K562 (cell line): ENCODE results near the gene PRDM2. TPM values are rescaled to one million over a fixed set of nuclear protein-coding genes. Genes with fewer than 3 reads are reported as not detected.

Source experiments
- ATAC-seq: fragments of 200-7000 bp; cut with Tn5 transposase; 3 replicates; pipeline ENCODE4 v1.9.1; 2020; ENCODE audit warnings: moderate library complexity
- BruUV-seq: library from RNA; stranded (reverse); fragments of 400-500 nt; replicated peaks from 2 replicates; lab custom pipeline; 2021; lab: Mats Ljungman, UMichigan
- CTCF ChIA-PET: fragments of 300-600 bp; formaldehyde crosslinking; extraction: SDS; loops from one replicate; lab custom pipeline; 2021; ENCODE audit warnings: low intra/inter-chr PET ratio; lab: Yijun Ruan, JAX
- POLR2A ChIA-PET: fragments of 300-600, 350-650 bp; sonication (Branson Sonifier 250); formaldehyde crosslinking; extraction: SDS; loops from one replicate; lab custom pipeline; 2021; ENCODE audit warnings: antibody characterized with exemption, inconsistent platforms; lab: Yijun Ruan, JAX
- DNase-seq, 4 experiments: peaks; one replicate each; pipeline versions ENCODE4 v3.0.0 to v3.0.0-alpha.2; 2011 to 2018; ENCODE audit warnings: low spot score in 3 of 4, mixed read lengths in 3 of 4; ENCODE audit errors: extremely low read depth in 1 of 4
- FAIRE-seq: peaks from 2 replicates; lab custom pipeline; 2011; peaks lifted over from hg19 to GRCh38; lab: Jason Lieb, UNC
- H2AFZ ChIP-seq: 2 replicates; pipeline ENCODE4 v1.6.0; 2011; ENCODE audit warnings: low read depth, low read length, control low read depth, inconsistent platforms
- H3K27ac ChIP-seq: fragments of 200-600 bp; 3 replicates; pipeline ENCODE4 v1.8.0; 2011; ENCODE audit warnings: low read depth, mild to moderate bottlenecking, control low read depth, inconsistent platforms, low read length, moderate library complexity, mixed read lengths; ENCODE audit errors: extremely low read depth
- H3K27me3 ChIP-seq, 2 experiments: fragments of 300-600 bp in 1 of 2; 2 replicates in 1 of 2; 3 replicates in 1 of 2; pipeline versions ENCODE4 v1.6.0 to v1.8.0; 2011; ENCODE audit warnings: inconsistent platforms in 2 of 2, low read length in 2 of 2, mild to moderate bottlenecking in 1 of 2, mixed read lengths in 1 of 2, moderate library complexity in 1 of 2; ENCODE audit not compliant: control insufficient read depth in 2 of 2, insufficient read depth in 2 of 2
- H3K36me3 ChIP-seq: fragments of 300-600 bp; 3 replicates; pipeline ENCODE4 v1.8.0; 2011; ENCODE audit warnings: mild to moderate bottlenecking, low read length, inconsistent platforms; ENCODE audit not compliant: control insufficient read depth, insufficient read depth
- H3K4me1 ChIP-seq, 2 experiments: fragments of 200-600 bp in 1 of 2; replicated peaks in 1 of 2; 2 replicates in 1 of 2; 3 replicates in 1 of 2; pipeline versions ENCODE4 v1.5.1 to v1.8.0; 2011; ENCODE audit warnings: inconsistent platforms in 2 of 2, low read length in 2 of 2, mild to moderate bottlenecking in 1 of 2, mixed read lengths in 1 of 2, moderate library complexity in 1 of 2; ENCODE audit not compliant: control insufficient read depth in 2 of 2, insufficient read depth in 2 of 2
- H3K4me2 ChIP-seq: 2 replicates; pipeline ENCODE4 v1.6.1; 2011; ENCODE audit warnings: low read length, control low read depth, inconsistent platforms, mixed read lengths; ENCODE audit not compliant: insufficient read depth
- H3K4me3 ChIP-seq: fragments of 200-600 bp; sonication (generic), shearing (Covaris generic); 2 replicates; pipeline ENCODE4 v1.5.1; 2016; ENCODE audit warnings: control low read depth, inconsistent platforms
- H3K79me2 ChIP-seq: fragments of 200-600 bp; 3 replicates; pipeline ENCODE4 v1.8.0; 2011; ENCODE audit warnings: low read length, inconsistent platforms; ENCODE audit not compliant: control insufficient read depth, insufficient read depth
- H3K9ac ChIP-seq, 2 experiments: 2 replicates each; pipeline versions ENCODE4 v1.6.0 to v1.6.1; 2011; ENCODE audit warnings: low read depth in 2 of 2, low read length in 2 of 2, control low read depth in 1 of 2, inconsistent platforms in 1 of 2, mild to moderate bottlenecking in 1 of 2, mixed read lengths in 1 of 2; ENCODE audit not compliant: insufficient read depth in 1 of 2
- H3K9me1 ChIP-seq: one replicate; pipeline ENCODE4 v1.6.0; 2011; ENCODE audit warnings: inconsistent platforms, mild to moderate bottlenecking, low read length, moderate library complexity; ENCODE audit not compliant: control insufficient read depth, insufficient read depth
- H3K9me3 ChIP-seq: replicated peaks from 2 replicates; pipeline ENCODE4 v1.5.1; 2011; ENCODE audit warnings: low read depth, low read length, inconsistent platforms; ENCODE audit not compliant: control insufficient read depth, insufficient read depth
- H4K20me1 ChIP-seq: replicated peaks from 2 replicates; pipeline ENCODE4 v1.6.1; 2011; ENCODE audit warnings: low read length, inconsistent platforms, mixed read lengths; ENCODE audit not compliant: control insufficient read depth, insufficient read depth
- KDM2B ChIP-seq: fragments of 250-450 bp; sonication (Bioruptor Pico); IDR thresholded peaks from 2 replicates; pipeline ENCODE4 v1.8.0; 2021; ENCODE audit warnings: mild to moderate bottlenecking, moderate library complexity
- KLF6 ChIP-seq: fragments of 250-450 bp; sonication (Bioruptor Pico); IDR thresholded peaks from 2 replicates; pipeline ENCODE4 v1.4.0; 2020; ENCODE audit warnings: mild to moderate bottlenecking, moderate library complexity, borderline replicate concordance
- MYC ChIP-seq, 2 experiments: fragments of 250-450 bp in 1 of 2; sonication (Bioruptor Pico) in 1 of 2; IDR thresholded peaks; 2 replicates each; pipeline versions ENCODE4 v1.5.1 to v1.6.1; 2012 to 2021; ENCODE audit warnings: low read depth in 2 of 2, borderline replicate concordance in 1 of 2, improper control_type of control experiment in 1 of 2, low read length in 1 of 2, mild to moderate bottlenecking in 1 of 2, moderate library complexity in 1 of 2
- REST ChIP-seq, 2 experiments: fragments of 450-650 bp; formaldehyde crosslinking in 1 of 2; IDR thresholded peaks; 2 replicates each; pipeline versions ENCODE4 v1.4.0 to v1.6.1; 2014 to 2020; ENCODE audit warnings: mild to moderate bottlenecking in 2 of 2, borderline replicate concordance in 1 of 2, low read depth in 1 of 2
- TFAP4 ChIP-seq: sonication (generic); formaldehyde crosslinking; IDR thresholded peaks from 2 replicates; pipeline ENCODE4 v1.8.0; 2022; ENCODE audit warnings: missing genetic modification reagents, mild to moderate bottlenecking, moderate library complexity, borderline replicate concordance
- TRIM25 ChIP-seq: fragments of 450-650 bp; IDR thresholded peaks from 2 replicates; pipeline ENCODE4 v1.7.0; 2016; ENCODE audit warnings: borderline replicate concordance
- ZKSCAN3 ChIP-seq: fragments of 250-450 bp; sonication (Bioruptor Pico); IDR thresholded peaks from 2 replicates; pipeline ENCODE4 v1.4.0; 2020
- ZNF695 ChIP-seq: fragments of 450-650 bp; formaldehyde crosslinking; IDR thresholded peaks from 2 replicates; pipeline ENCODE4 v1.4.0; 2020; ENCODE audit warnings: mild to moderate bottlenecking, moderate library complexity
- WGBS: fragments of 100-300 bp; shearing (Covaris generic); methylation state at CpG from one replicate; pipeline ENCODE4 v1.1.6; 2016; ENCODE audit warnings: low coverage, mixed read lengths; ENCODE audit not compliant: insufficient coverage; ENCODE audit errors: missing lambda C conversion rate; 5-methylcytosine and 5-hydroxymethylcytosine counted together
- in situ Hi-C: fragments of 300-500 bp; cut with MboI; formaldehyde crosslinking; loops from 4 replicates; pipeline ENCODE4 v1.15.0; 2018; ENCODE audit warnings: inconsistent platforms, mixed read lengths
- intact Hi-C: fragments of 100-400 bp; cut with micrococcal nuclease; formaldehyde crosslinking; loops from 2 replicates; pipeline ENCODE4 v1.14.2; 2022
- polyA plus RNA-seq, 8 experiments: library from polyadenylated mRNA; depleted of rRNA in 4 of 8; stranded (reverse) in 5 of 8; unstranded in 3 of 8; fragments of >200 nt; fragmentation: Nextera tagmentation in 2 of 8; fragmentation: Illumina TruSeq in 1 of 8; extraction: Ambion mirVana in 2 of 8; extraction: Trizol in 1 of 8; gene quantifications; 2 replicates each; pipeline versions ENCODE4 v1.2.1 to v1.2.3, GENCODE V29; 2011 to 2014; ENCODE audit warnings: inconsistent platforms in 1 of 8, missing spikeins in 1 of 8
- total RNA-seq, 7 experiments: library from RNA; depleted of rRNA in 6 of 7; stranded (reverse); fragments of >200 nt in 6 of 7; fragmentation: Illumina TruSeq in 2 of 7; extraction: Trizol in 2 of 7; gene quantifications; 2 replicates each; pipeline versions ENCODE4 v1.2.1 to v1.2.3, GENCODE V29; 2011 to 2021; ENCODE audit warnings: low replicate concordance in 1 of 7

The PRDM2 gene
- total and polyA plus RNA-seq, 9 of the 15 experiments (the other 6 are each of a cell fraction or from before 2014, with no cell fraction given), result 5.4 to 27.6 (median 12.5) TPM

GRCh38 chr1:13749543-13750341 is 49.8 kb downstream of the PRDM2 start:
- H3K9me1 ChIP-seq, result no peaks in the 10 kb centered on the region
- BruUV-seq, result no TSS peak
- ChIA-PET CTCF (no interaction called here), POLR2A (interaction anchor here (0.8 to 1.4 kb wide), 8 partner anchors 8 to 71 kb away, joined by 3 to 5 read pairs (median 4); no protein-coding TSS in a partner anchor)
- peaks cover 11 to 13% of the 10 kb centered on the region in 2 experiments; a peak in 4 of 5 replicates for H3K4me1 ChIP-seq
- peak overlapping the region; percentile 76 for H3K4me3 ChIP-seq
- no peaks in the 10 kb centered on the region for H3K9me3 ChIP-seq
- 2% methylated on average over 63 of the region's 81 CpGs for whole genome bisulfite sequencing
- H3K79me2 ChIP-seq, result peaks cover 53% of the 10 kb centered on the region
- peak in 2 of 4 experiments; percentile 74 to 78 for DNase-seq
- no peaks in the 10 kb centered on the region for H3K27me3 ChIP-seq
- no peak for FAIRE-seq
- intact Hi-C loops (no loop called here), in situ Hi-C loops (no loop called here)
- H2AFZ ChIP-seq, result peak overlapping the region; percentile 66
- H3K27ac ChIP-seq, result peak overlapping the region; percentile 77
- peaks cover 20% of the 10 kb centered on the region; the same call in 2 of the 3 replicates for H3K36me3 ChIP-seq
- H3K9ac ChIP-seq, result peak overlapping the region; percentile 59 to 93
- H3K4me2 ChIP-seq, result peak overlapping the region; percentile 80
- ATAC-seq, result peak; percentile 70
- H4K20me1 ChIP-seq, result peaks cover 20% of the 10 kb centered on the region; the same call in 1 of the 2 replicates
- TF ChIP-seq KDM2B (CRISPR knock-in tag) (peak; percentile 40; the same call in 1 of the 2 replicates), REST (IDR thresholded peaks at IDR 0.05; ENCODE audit: borderline replicate concordance) (no peak), REST (CRISPR knock-in tag; IDR thresholded peaks at IDR 0.05; ENCODE audit: low read depth) (no peak), MYC (IDR thresholded peaks at IDR 0.05; ENCODE audit: low read depth, low read length) (peak; percentile 12), MYC (CRISPR knock-in tag; IDR thresholded peaks at IDR 0.05; ENCODE audit: borderline replicate concordance, low read depth) (no peak), ZKSCAN3 (CRISPR knock-in tag) (no peak), ZNF695 (no peak), TRIM25 (peak; percentile 78; the same call in 1 of the 2 replicates), TFAP4 (CRISPR knock-in tag) (no peak), KLF6 (CRISPR knock-in tag) (no peak)
